Measurements from ENCODE around the gene ZNF579.

Gene ZNF579

GRCh38 chr19:55603581-55604292 lies 23.1 kb upstream of the ZNF579 start:
- DNase-seq: no peak
- in situ Hi-C loops (cut with HindIII; ENCODE audit: low pct_ligation_motif_present, low sequenced_read_pairs): loop anchor here (25.0 kb wide), 1 partner anchor 216 kb away; the partner anchor contains the start of genes RPL28, TMEM190 and TMEM238
- Histone ChIP-seq H3K27ac (no peak overlapping the region), H3K36me3 (replicated peaks) (peaks cover 3% of the 10 kb centered on the region), H3K27me3 (replicated peaks) (no peaks in the 10 kb centered on the region), H3K4me3 (ENCODE audit: low read depth, low read length) (no peak overlapping the region)
- no peak for TF ChIP-seq CTCF (IDR thresholded peaks at IDR 0.05; ENCODE audit: low read depth, low read length, missing control alignments)

GRCh38 chr19:55603115-55603514 lies 22.5 kb upstream of the ZNF579 start:
- Histone ChIP-seq H3K4me3 (ENCODE audit: low read depth, low read length) (no peak overlapping the region), H3K27me3 (replicated peaks) (no peaks in the 10 kb centered on the region), H3K36me3 (replicated peaks) (peaks cover 3% of the 10 kb centered on the region), H3K27ac (no peak overlapping the region)
- in situ Hi-C loops (cut with HindIII; ENCODE audit: low pct_ligation_motif_present, low sequenced_read_pairs): loop anchor here (25.0 kb wide), 1 partner anchor 216 kb away; the partner anchor contains the start of genes RPL28, TMEM190 and TMEM238
- no peak for DNase-seq
- no peak for TF ChIP-seq CTCF (IDR thresholded peaks at IDR 0.05; ENCODE audit: low read depth, low read length, missing control alignments)

- Histone ChIP-seq H3K4me3 (ENCODE audit: low read depth, low read length) (no peak overlapping the region), H3K27ac (no peak overlapping the region), H3K36me3 (replicated peaks) (peaks cover 3% of the 10 kb centered on the region), H3K27me3 (replicated peaks) (no peaks in the 10 kb centered on the region)
- TF ChIP-seq CTCF (IDR thresholded peaks at IDR 0.05; ENCODE audit: low read depth, low read length, missing control alignments): no peak
- no peak for DNase-seq
- in situ Hi-C loops (cut with HindIII; ENCODE audit: low pct_ligation_motif_present, low sequenced_read_pairs): loop anchor here (25.0 kb wide), 1 partner anchor 215 kb away; the partner anchor contains the start of genes RPL28, TMEM190 and TMEM238
Observed at GRCh38 chr19:55602104-55603001, 21.7 kb upstream of the ZNF579 start.

- Histone ChIP-seq H3K36me3 (replicated peaks) (peaks cover 9% of the 10 kb centered on the region), H3K27me3 (replicated peaks) (no peaks in the 10 kb centered on the region), H3K27ac (no peak overlapping the region), H3K4me3 (ENCODE audit: low read depth, low read length) (peak overlapping the region; percentile 79)
- in situ Hi-C loops (cut with HindIII; ENCODE audit: low pct_ligation_motif_present, low sequenced_read_pairs): loop anchor here (25.0 kb wide), 1 partner anchor 214 kb away; the partner anchor contains the start of genes RPL28, TMEM190 and TMEM238
- no peak for DNase-seq
- no peak for TF ChIP-seq CTCF (IDR thresholded peaks at IDR 0.05; ENCODE audit: low read depth, low read length, missing control alignments)
Observed at GRCh38 chr19:55601084-55601483, 20.4 kb upstream of the ZNF579 start.

GRCh38 chr19:55600662-55601028 lies 20.0 kb upstream of the ZNF579 start:
- in situ Hi-C loops (cut with HindIII; ENCODE audit: low pct_ligation_motif_present, low sequenced_read_pairs): loop anchor here (25.0 kb wide), 1 partner anchor 213 kb away; the partner anchor contains the start of genes RPL28, TMEM190 and TMEM238
- TF ChIP-seq CTCF (IDR thresholded peaks at IDR 0.05; ENCODE audit: low read depth, low read length, missing control alignments): no peak
- Histone ChIP-seq H3K36me3 (replicated peaks) (peaks cover 13% of the 10 kb centered on the region), H3K27ac (peak overlapping the region; percentile 98), H3K27me3 (replicated peaks) (no peaks in the 10 kb centered on the region), H3K4me3 (ENCODE audit: low read depth, low read length) (peak overlapping the region; percentile 79)
- no peak for DNase-seq

All from brain microvascular endothelial cell (primary cell).